WI38 (cell line): ENCODE measurements around the gene EFCAB7.

ENCODE experiments used
- H3K4me3 ChIP-seq: 2 replicates; pipeline ENCODE4 v1.5.1; 2011; ENCODE audit warnings: low read depth, mild to moderate bottlenecking, control low read depth, low read length
- CTCF ChIP-seq: IDR thresholded peaks from 2 replicates; pipeline ENCODE4 v1.5.1; 2012; ENCODE audit warnings: low read depth, mild to moderate bottlenecking, control low read depth, low read length

Gene EFCAB7

GRCh38 chr1:63522891-63523728 lies at the start of gene EFCAB7, which contains the start of gene ITGB3BP:
Gene EFCAB7, plus strand, starts transcription at chr1:63523525. Its CDS starts 2,048 bp downstream, at chr1:63525573.
Gene ITGB3BP, minus strand, starts transcription at chr1:63523225. Its CDS starts 92 bp downstream, at chr1:63523133.
- peak within 1 kb of the TSS; percentile 77 for H3K4me3 ChIP-seq
- TF ChIP-seq CTCF: no peak

DNA sequence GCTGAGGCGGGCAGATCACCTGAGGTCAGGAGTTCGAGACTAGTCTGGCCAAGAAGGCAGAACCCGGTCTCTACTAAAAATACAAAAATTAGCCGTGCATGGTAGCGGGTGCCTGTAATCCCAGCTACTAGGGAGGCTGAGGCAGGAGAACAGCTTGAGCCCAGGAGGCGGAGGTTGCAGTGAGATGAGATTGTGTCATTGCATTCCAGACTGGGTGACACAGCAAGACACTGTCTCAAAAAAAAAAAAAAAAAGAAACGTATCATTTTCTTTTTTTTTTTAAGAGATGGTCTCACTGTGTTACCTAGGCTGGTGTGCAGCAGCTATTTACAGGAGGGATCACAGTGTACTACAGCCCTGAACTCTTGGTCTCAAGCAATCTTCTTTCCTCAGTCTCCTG lies 47.6 kb upstream of the EFCAB7 start:
- H3K4me3 ChIP-seq: no peak overlapping the region
- no peak for TF ChIP-seq CTCF

DNA sequence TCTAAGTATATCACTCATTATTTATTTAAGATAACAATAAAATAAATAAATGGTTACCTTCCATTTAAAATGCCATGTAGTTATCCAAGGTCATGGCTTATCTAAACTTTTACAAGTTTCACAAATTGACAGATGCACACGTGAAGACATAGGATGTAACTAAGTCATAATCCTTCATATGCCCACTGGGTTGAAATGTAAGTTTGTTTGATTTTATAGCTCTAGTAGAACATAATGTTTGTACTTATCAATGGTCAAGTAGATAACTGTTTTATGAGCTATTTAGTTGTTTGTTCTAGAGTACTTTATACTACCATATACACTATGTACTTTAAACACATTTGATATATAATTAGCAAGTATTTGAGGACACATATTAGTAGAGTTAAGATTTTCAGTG lies 43.3 kb upstream of the EFCAB7 start:
- no peak for TF ChIP-seq CTCF

GRCh38 chr1:63486629-63487028 lies 36.7 kb upstream of the EFCAB7 start:
- no peak overlapping the region for H3K4me3 ChIP-seq
- TF ChIP-seq CTCF: no peak

More for the DNA sequence above, 43.3 kb upstream of the EFCAB7 start:
- H3K4me3 ChIP-seq: no peak overlapping the region

DNA sequence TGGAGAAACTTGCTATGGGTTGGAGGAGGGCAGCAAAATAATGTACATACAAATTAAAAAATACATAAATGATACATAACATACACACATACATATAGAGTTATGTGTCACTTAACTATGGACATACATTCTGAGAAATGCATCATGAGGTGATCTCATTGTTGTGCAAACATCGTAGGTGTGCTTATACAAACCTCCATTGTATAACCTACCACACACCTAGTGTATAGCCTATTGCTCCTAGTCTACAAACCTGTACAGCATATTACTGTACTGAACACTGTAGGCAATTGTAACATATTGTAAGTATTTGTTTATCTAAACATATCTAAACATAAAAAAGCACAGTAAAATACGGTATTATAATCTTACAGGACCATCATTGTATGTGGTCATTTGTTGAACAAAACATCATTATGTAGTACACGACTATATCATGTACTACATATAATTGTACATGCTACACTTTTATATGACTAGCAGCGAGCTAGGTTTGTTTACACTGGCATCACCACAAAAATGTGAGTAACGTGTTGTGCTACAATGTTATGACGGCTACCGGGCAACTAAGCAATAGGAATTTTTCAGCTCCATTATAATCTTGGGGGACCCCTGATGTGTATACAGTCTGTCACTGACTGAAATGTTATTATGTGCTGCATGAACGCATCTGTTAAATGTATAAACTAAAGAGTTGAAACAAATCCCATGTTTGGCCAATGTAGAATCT lies 35.8 kb upstream of the EFCAB7 start:
- TF ChIP-seq CTCF: no peak
- no peak overlapping the region for H3K4me3 ChIP-seq

DNA sequence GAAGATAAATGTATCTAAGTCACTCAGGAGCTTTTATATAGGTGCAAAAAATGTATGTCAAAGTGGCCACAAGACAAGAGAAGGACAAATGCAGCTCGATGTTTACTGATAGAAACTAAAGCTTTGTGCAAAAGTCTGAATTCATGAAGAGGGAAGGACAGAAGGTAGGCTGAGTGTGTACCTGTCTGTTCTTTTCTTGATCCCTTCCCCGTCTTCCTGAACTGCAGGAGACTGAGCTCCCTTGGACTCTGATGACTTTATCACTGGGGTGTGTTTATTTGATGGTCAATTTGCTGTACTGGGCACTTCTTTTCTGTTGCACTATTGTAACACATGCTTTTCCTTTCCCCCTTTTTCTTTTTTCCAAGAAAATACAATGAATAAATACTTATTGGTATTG lies 25.7 kb upstream of the EFCAB7 start:
- H3K4me3 ChIP-seq: no peak overlapping the region
- TF ChIP-seq CTCF: no peak

- H3K4me3 ChIP-seq: no peak overlapping the region
- TF ChIP-seq CTCF: no peak
Observed at GRCh38 chr1:63498106-63498505, 25.2 kb upstream of the EFCAB7 start.
